Hematopoietic multipotent progenitor cell treated with erythropoietin and hydrocortisone succinate and interleukin-3 and kit ligand, for 8 days (in vitro differentiated cells): ENCODE data around the gene KNDC1.
"Not testable (repeated sequence)": the region's sequence is repeated elsewhere in the genome, so short reads cannot be mapped to it uniquely, and the experiment has no call there.

Source experiments
- DNase-seq: peaks from one replicate; pipeline ENCODE4 v3.0.0-alpha.2; 2015

The KNDC1 gene

GRCh38 chr10:133209117-133209516 lies 49.1 kb downstream of the KNDC1 start:
- DNase-seq = no peak

- DNase-seq = no peak
Measured at GRCh38 chr10:133209641-133210040, 49.6 kb downstream of the KNDC1 start.

- no peak for DNase-seq
Measured at GRCh38 chr10:133210398-133211140, 50.5 kb downstream of the KNDC1 start.

- no peak for DNase-seq
Measured at GRCh38 chr10:133211141-133211830, 51.3 kb downstream of the KNDC1 start.

- no peak for DNase-seq
Measured at GRCh38 chr10:133211959-133212852, 52.2 kb downstream of the KNDC1 start.

GRCh38 chr10:133212853-133213494 lies 53.0 kb downstream of the KNDC1 start:
- no peak for DNase-seq

GRCh38 chr10:133213641-133214467 lies 53.8 kb downstream of the KNDC1 start:
- no peak for DNase-seq

GRCh38 chr10:133214468-133215410 lies 54.7 kb downstream of the KNDC1 start:
- DNase-seq = no peak

GRCh38 chr10:133215586-133215985 lies 55.6 kb downstream of the KNDC1 start:
- DNase-seq = no peak

GRCh38 chr10:133216776-133217175 lies 56.8 kb downstream of the KNDC1 start:
- no peak for DNase-seq

GRCh38 chr10:133217800-133218589 lies 58.0 kb downstream of the KNDC1 start:
- no peak for DNase-seq

GRCh38 chr10:133218891-133219290 lies 58.9 kb downstream of the KNDC1 start:
- DNase-seq = no peak

- no peak for DNase-seq
Measured at GRCh38 chr10:133219782-133220181, 59.8 kb downstream of the KNDC1 start.

- no peak for DNase-seq
Measured at GRCh38 chr10:133221331-133221730, 61.3 kb downstream of the KNDC1 start.

GRCh38 chr10:133221756-133222155 lies 61.7 kb downstream of the KNDC1 start:
- not testable (repeated sequence) for DNase-seq

GRCh38 chr10:133224076-133224475 lies 64.1 kb downstream of the KNDC1 start:
- DNase-seq = no peak

GRCh38 chr10:133224756-133225372 lies 64.8 kb downstream of the KNDC1 start:
- DNase-seq = peak; percentile 52

- no peak for DNase-seq
Measured at GRCh38 chr10:133225707-133226191, 65.7 kb downstream of the KNDC1 start.

- no peak for DNase-seq
Measured at GRCh38 chr10:133226251-133226808, 66.3 kb downstream of the KNDC1 start.
